Measurements from ENCODE around the gene KIF15. TPM values are rescaled to one million over a fixed set of nuclear protein-coding genes. Genes with fewer than 3 reads are reported as not detected.

The KIF15 gene
- total RNA-seq, 1 experiment from 2014 or later = 20.9 TPM

GRCh38 chr3:44761424-44762169, at the start of gene KIF15, which contains the start of gene KIAA1143 (continued):
- TF ChIP-seq ZBTB33 (IDR thresholded peaks at IDR 0.05; ENCODE audit: extremely low read depth, insufficient replicate concordance, low read length) (peak; percentile 44), YY1 (IDR thresholded peaks at IDR 0.05; ENCODE audit: extremely low read depth, insufficient replicate concordance, low read depth, low read length) (peak; percentile 100), MAX (IDR thresholded peaks at IDR 0.05) (peak; percentile 98), EZH2 (IDR thresholded peaks at IDR 0.05) (no peak), EGR1 (IDR thresholded peaks at IDR 0.05; ENCODE audit: low read depth) (peak; percentile 98)

- Histone ChIP-seq H3K79me2 (ENCODE audit: insufficient read depth, low read length) (no peaks in the 10 kb centered on the region), H3K4me2 (ENCODE audit: low read length) (peak within 1 kb of the TSS; percentile 71), H3K4me1 (ENCODE audit: control insufficient read depth in 1 of 2, insufficient read depth in 2 of 2, low read length in 2 of 2) (no peaks in the 10 kb centered on the region), H3K27ac (ENCODE audit: low read depth, low read length) (peak within 1 kb of the TSS; percentile 46; the same call in 1 of the 2 replicates), H2AFZ (ENCODE audit: low read depth, low read length, poor library complexity, severe bottlenecking) (peak within 1 kb of the TSS; percentile 84), H3K9me2 (ENCODE audit: insufficient read depth) (no peaks in the 10 kb centered on the region), H3K9ac (ENCODE audit: low read length) (peak within 1 kb of the TSS; percentile 52), H3K27me3 (ENCODE audit: insufficient read depth, low read length) (no peaks in the 10 kb centered on the region), H3K36me3 (ENCODE audit: control insufficient read depth in 1 of 2, insufficient read depth in 2 of 2, low read length in 2 of 2) (no peaks in the 10 kb centered on the region), H3K9me3 (ENCODE audit: control insufficient read depth in 1 of 2, insufficient read depth in 1 of 2, low read depth in 1 of 2, low read length in 2 of 2) (peaks cover 12 to 15% of the 10 kb centered on the region in 2 experiments; a peak in 3 of 4 replicates), H3K4me3 (replicated peaks in 1 of 2; ENCODE audit: low read depth in 1 of 2, low read length in 2 of 2) (peak within 1 kb of the TSS; percentile 54 to 66), H4K20me1 (ENCODE audit: insufficient read depth) (no peaks in the 10 kb centered on the region)
- BruUV-seq (replicated peaks) = TSS peak; percentile 62
- ATAC-seq (peak; percentile 93), DNase-seq (ENCODE audit: low read depth, low spot score) (peak; percentile 66)
- peak; percentile 72 for TF ChIP-seq SRF (IDR thresholded peaks at IDR 0.05; ENCODE audit: low read depth)
- TF ChIP-seq POLR2AphosphoS5 (IDR thresholded peaks at IDR 0.05; ENCODE audit: low read depth, low read length) = peak; percentile 41; the same call in 1 of the 2 replicates
- TF ChIP-seq CBX3 (IDR thresholded peaks at IDR 0.05; ENCODE audit: low read depth) = no peak
- peak; percentile 35; the same call in 1 of the 2 replicates for TF ChIP-seq MAX (IDR thresholded peaks at IDR 0.05)
- CTCF ChIA-PET = no interaction called here
- RAD21 ChIA-PET (ENCODE audit: low non-redundant PET in 1 of 2, low total read pairs in 2 of 2, uncharacterized antibody in 2 of 2, unreplicated experiment in 2 of 2) = no interaction called here
- intact Hi-C loops (cut with micrococcal nuclease) = no loop called here
- POLR2A ChIA-PET = no interaction called here
Observed at GRCh38 chr3:44712455-44713075, 49.0 kb upstream of the KIF15 start, which contains the start of gene ZNF502. Gene ZNF502, plus strand, starts transcription at chr3:44712660. Its CDS starts 7,602 bp downstream, at chr3:44720262.
